ENCODE results near the gene HSF5.

HSF5 gene, protein sequence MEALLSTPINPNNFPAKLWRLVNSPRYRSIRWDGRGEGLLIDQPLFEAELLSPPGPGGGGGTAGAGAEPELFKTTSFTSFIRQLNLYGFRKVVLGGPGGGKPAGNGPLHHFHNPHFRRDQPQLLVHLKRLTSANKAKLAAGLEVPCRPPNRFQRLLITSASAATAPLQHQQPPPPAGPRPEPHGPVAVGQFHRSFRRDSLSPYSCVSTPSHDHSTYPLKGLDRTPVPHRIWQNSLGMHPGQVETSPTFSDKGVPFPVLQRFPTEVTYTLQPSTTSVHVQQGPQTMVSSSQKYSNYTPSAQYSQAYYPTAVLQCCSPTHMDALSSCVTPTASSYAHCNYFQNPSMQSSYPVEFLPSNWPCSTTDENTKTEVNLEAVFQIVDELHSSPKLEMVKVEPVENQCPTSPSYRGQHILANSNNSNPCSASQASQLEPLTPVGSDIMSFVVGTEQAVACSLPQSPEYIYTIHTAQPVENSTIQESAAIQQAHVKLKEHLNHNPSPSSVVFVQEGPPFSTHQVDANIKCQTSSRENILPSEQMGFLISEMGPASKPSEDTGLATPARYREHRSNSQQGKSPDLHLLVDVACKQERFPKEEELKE

DNA sequence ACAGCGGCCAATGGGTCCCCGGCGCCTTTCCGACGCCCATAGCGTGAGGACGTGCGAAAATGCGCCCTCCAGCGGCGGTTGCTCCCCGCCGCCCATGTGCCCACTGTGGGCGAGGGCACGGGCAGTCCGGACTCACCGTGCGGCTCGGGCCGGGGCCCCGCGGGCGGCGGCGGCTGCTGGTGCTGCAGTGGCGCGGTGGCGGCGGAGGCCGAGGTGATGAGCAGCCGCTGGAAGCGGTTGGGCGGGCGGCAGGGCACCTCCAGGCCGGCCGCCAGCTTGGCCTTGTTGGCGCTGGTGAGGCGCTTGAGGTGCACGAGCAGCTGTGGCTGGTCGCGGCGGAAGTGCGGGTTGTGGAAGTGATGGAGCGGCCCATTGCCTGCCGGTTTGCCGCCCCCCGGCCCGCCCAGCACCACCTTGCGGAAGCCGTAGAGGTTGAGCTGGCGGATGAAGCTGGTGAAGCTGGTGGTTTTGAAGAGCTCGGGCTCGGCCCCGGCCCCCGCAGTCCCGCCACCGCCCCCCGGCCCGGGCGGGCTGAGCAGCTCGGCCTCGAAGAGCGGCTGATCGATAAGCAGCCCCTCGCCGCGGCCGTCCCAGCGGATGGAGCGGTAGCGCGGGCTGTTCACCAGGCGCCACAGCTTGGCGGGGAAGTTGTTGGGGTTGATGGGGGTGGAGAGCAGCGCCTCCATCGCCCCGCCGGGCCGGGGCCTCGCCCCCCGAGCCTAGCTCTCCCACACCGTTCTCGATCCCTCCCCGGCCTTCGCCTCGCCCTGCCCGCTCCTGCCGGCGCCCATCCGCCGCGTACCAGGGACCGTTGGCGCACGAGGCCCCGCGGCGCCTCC, at the start of gene HSF5:
HSF5 (minus strand) TSS at position 820 of the 839 bp plus-strand sequence; CDS start at position 686, 134 bp downstream.
- peak; percentile 79 for DNase-seq

DNA sequence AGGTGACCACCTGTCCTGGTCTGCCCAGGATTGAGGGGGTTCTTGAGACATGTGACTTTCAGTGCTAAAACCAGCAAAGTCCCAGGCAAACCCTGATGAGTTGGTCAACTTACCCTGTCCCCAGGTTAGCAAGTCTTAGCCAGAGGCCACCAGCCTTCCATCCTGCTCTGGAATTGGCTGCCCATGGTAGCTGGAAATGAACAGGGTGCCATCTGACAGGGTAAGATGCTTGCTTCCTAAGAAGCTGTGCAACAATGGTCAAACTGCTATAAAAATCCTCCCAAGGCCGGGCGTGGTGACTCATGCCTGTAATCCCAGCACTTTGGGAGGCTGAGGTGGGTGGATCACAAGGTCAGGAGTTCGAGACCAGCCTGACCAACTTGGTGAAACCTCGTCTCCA, 49.1 kb upstream of the HSF5 start:
- DNase-seq = no peak

DNA sequence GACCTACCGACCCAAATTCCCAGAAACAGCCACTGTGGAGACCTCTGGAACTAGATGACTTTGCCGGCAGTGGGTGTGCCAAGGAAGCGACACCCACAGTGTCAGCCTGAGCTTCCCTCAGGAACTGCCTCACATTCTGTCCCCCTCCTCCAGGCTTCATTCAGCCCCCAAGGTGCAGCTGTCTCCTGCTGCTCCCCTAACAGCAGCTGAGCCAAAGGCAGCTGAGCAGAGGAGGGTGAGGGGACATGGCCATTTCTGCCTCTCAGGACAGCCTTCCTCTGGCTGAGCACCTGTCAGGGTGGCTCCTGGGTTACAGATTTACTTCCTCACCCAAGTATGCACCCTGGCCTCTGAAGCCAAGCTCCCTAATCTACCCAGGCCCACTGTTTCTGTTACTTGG, 48.3 kb upstream of the HSF5 start:
- no peak for DNase-seq

DNA sequence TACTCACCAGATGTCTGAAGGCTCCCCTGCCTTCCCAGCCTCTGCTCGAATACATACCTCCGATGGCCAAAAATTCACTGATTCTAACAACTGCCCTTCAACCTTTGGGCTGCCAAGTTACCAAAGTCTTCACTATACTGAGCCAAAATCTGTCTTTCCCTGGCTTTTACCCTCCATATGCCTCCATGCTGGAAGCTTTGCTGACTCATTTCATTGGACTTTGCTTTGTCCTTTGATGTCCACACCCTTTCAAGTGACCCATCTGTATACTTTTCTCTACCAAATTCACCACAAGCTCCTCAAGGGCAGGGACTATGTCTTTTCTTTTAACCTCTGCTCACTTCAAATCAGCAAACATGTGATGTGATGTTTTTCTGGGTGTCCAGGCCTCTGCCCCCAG, 47.2 kb upstream of the HSF5 start:
- no peak for DNase-seq

DNA sequence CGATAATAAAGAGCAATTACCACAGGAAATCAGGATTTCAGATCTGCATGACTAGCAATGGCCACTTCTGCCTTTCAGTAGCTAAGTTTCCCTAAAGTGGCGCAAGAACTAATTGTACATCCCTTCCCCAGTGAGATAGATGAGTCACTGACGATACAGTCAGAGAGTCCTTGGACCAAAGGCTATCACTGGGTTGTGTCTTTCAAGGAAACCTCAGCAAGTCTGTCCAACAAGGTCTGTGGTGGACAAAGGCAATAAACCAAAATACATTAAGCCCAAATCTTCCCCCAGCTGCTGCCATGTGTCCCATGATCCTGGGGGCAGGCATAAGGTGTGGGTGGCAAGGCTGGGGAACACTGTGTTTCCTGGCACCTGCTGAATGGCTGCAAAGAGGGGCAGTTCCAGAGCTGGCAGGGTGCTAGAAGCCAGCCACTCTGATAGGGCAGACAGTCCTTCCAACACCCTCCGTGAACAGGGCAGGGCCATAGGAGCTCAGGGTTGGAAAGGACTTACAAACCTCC, 46.8 kb upstream of the HSF5 start:
- DNase-seq = no peak

DNA sequence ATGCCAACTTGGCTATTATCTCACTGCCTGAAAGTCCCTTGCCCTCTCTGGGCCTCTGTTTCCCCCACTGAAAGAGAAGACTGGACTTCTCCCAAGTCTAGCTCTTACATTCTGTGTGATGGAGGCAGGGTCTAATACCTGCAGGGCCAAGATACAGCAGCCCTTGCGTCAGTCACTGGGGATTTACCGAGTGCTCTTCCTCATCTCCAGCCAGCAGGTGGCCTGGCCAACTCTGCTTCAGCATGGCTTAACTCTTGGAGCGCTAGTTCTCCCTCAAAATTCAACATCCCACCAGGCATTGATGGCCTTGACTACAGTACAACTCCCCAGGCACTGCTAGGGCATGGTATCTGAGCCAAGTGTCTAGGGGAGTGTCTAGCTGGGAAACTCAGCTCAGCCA, 46.1 kb upstream of the HSF5 start:
- DNase-seq = no peak

DNA sequence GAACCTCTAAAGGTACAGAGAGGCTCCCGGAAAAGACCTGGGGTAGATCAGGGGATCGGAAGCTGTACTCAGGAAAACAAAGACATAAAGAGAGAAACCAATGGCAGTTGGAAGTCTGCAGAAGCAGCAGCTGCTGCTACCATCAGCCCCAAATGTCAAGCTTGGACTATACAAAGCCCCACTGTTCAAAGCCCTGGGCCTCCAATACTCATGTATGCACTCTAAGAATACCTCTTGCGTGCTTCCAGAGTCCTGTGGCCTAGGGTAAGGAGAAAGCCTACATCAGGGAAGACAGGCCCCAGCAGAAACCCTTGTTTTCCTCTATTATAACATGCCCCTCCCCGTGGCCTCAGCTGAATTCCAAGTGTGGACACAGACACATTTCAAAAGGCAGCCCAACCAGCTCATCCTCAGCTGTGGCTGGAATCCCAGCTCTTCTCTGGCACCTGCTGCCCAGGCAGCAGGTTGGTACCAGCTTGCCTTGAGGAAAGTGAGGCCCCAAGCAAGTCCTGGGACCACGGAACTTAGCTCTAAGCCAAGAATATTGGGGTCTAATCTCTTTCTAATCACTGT, 45.5 kb upstream of the HSF5 start:
- no peak for DNase-seq

DNA sequence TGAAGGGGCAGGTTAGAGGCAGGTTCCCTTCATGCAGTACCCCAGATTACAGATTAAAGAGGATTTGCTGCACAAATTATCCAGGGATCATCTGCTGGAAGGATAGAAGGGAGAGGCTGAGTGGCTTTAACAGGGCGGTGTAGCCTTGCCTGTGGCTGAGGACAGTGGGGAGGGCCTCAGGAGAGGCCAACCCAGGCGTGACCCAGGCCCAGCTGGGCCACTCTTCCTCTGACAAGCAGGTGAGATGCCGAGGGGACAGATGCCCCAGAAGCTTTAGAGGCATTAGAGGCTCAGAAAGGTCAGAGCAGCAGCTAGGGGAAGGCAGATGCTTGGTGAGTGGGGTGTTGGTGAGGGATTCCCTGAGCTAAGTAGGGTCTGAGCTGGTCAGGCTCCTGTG, 44.3 kb upstream of the HSF5 start:
- DNase-seq = no peak

DNA sequence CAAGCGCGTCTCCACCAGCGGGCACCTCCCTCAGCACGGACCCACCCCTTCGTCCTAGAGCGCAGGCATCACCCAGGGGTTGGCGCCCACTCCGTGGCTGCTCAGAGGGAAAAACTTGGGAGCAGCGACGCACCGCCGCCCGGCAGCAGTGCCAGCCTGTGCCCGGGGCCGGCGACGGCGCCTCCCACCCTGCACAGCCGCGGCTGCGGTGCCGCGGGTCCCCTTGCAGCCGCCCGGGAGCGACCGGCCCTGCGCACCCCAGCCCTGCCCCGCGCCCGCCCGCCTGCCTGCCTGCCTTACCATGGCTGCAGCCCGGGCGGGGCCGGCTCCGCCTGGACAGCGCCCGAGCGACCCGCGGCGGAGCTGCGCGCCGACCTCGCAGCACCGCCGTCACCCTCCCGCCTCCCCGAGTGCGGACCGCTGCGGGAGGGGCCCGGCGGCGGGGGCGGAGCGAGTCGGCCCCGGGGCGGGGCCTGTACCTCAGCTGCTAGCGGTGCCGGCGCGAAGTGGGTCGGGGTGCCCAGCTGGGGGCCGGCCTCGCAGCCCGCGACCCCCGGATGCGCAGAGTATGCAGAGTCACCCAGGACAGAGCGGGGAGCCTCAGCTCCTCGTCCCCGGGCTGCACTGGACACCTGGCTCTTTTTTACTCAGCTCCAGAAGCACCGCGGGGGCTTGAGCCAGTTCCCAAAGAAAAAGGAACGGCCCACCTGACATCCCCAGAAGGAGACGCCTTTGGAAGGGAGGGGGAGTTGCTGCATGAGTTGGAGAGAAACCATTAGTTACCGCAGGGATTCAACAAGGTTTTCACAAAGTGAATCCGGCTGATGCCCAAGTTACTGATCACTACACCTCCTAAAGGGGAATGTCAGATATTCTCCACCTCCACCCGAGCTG, 43.7 kb upstream of the HSF5 start:
- peak; percentile 56 for DNase-seq

DNA sequence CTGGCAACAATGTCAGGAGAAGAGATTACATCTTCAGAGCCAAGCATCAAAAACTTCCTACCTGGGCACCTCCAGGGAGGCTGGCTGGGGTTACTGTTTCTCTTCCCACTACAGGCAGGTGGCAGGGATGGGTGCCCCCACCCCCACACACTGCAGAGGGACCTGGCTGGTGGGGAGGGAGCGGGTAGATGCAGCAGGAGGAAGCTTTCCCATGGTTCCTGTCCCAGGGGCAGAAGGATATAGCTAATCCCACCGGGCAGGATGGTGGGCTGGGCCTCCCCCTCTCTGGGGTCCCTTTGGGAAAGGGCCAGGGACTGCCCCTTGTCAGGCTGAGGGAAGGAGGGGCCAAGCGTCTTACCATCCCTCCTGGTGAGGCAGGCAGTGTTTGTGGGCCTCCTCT, 42.9 kb upstream of the HSF5 start:
- DNase-seq = no peak

DNA sequence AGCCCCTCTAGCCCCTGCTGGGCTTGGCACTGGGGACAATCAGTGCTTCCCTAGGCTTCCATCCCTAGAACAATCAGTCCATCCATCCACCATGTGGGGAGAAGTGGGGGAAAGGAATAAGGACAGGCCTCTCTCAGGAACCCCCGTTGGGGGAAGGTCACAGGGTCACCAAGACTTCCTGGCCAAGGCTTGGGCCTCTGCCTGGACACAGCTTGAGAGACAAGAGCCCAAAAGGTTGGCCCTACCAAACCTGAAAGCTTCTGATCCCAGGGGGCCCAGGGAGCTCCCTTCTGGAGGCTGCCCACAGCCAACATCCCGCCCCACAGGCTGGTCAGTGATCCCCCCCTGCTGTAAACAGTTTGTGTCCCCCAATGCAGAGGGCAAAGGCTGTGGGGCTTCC, 42.4 kb upstream of the HSF5 start:
- DNase-seq = no peak

DNA sequence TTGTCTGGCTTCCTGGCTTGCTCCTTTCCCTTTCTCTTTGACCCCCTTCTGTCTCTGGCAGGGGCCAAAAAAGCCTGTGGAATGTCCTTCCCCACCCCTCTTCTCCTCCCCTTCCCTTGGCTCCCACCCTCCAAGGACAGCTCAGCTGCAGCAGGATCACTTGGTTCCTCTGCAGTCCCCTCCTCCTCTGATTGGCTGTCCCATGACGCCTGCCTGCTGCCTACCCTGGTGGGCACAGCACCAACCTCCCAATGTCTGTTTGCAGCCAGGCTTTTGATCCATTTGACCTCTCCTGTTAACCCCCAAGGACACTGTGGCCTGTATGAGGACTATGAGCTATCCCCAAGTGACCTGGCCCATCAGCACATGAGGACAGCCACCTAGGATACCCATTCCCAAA, 41.1 kb upstream of the HSF5 start:
- DNase-seq = no peak

DNA sequence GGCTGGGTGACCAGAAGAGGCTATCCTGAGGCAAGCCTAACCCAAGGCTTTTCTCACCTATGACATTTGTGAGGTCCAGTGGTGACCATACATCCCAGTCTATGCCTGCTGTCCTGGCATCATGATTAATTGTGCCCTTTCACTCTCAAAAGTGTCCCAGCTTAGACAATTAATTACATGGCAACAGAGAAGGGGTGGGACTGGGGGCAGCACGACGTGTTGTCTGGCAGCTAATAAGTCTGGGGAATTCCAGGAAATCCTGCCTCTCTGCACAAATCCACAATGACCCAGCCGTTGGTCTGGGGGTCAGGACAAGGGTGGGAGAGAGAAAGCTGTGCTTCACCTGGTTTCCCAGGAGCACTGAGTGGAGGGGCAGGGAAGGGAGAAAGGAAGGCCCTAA, 40.2 kb upstream of the HSF5 start:
- no peak for DNase-seq

DNA sequence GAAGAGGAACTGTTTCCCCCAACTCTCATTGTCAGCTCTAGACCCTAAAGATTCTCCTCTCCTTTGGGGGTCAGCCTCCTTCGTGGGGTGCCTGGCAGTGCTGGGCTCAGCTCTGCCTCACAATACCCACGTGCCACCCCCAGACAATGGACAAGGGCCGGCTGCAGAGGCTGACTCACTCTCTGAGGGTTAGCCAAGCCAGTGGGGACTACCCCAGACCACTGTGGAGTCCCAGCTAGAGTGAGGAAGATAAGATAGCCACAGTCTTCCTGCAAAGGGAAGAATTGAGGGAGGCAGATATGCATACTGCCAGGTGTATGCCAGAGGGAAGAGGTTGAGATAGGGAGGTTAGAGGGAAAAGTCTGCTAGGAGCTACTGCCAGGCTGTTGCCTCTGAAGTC, 39.7 kb upstream of the HSF5 start:
- DNase-seq = no peak

DNA sequence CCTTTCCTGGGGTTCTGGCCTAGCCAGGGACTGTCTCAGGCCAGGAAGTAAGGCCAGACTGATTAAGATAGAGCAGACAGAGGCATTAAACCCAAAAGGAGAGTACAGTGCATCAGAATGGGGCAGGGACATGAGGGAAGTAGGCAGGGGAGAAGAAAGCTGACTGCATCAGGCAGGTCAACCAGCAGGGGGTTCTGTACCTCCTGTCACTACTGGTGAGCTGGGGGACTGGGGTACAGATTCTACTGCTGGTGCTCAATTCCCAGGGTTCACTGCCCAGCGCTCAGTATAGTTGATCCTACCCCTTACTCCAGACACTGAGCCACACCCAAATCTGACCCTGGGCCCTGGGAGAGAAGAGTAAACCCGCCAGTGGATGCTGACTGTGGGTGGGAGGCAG, 39.1 kb upstream of the HSF5 start:
- DNase-seq = peak; percentile 19

DNA sequence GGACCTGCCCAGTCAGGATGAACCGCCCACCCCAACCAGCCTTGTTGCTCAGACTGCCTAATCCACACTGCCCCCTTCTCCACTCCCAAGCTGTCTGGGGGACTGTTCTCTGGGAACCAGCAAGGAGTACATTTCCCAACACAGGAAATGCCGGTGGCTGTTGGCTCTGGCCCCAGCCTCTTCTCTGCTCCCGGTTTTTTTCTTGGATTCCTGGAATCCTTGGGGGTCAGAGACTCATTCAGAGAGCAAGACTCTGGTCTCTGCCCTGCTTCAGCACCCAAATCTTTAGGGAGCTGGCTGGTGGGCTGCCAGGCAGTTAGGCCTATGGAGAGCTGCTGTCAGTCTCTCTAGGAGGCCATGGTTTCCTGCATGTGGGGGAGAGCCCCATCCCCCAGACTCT, 37.0 kb upstream of the HSF5 start:
- DNase-seq = no peak

DNA sequence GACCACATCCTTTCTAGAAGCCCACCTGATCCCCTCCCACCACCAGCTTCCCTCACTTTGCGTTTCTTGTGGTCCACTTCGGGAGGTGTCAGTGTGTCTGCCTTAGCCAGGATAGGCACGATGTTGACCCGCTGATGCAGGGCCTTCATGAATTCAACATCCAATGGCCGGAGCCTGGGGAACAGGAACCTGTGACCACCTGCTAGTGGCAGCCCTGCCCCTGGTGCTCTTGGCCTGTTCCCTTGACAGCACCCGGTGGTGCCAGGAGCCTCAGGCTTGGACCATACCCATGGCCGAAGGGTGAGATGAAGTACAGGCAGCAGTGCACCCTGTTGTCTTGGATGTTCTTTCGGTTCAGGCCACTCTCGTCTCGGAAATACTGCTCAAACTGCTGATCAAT, 33.5 kb upstream of the HSF5 start:
- no peak for DNase-seq

DNA sequence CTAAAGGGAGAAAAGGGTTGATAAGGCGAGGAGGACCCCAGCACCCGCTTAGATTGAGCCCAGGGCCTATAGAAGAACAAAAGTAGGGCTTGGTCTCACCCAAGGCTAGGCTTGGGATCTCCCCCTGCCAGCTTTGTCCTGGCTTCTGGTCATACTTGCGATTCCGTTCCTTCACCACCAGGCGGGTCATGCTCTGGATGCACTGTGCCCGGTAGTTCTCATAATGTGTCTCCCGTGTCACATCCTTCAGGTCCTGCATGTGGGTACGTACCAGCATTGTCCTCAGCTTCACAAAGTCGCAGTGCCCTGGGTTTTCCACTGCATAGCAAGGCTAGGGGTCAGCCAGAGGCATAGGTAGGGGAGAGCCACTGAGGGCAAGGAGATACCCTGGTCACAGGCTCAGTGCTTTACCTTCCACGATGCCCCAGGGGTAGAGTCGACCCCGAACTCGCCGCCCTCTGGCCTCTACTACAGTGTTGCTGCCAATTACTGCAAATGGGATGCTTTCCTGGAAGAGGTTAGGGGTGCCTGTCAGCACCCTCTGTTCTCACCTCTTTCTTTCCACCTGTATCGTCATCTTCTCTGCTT, 32.7 kb upstream of the HSF5 start:
- peak; percentile 35 for DNase-seq

DNA sequence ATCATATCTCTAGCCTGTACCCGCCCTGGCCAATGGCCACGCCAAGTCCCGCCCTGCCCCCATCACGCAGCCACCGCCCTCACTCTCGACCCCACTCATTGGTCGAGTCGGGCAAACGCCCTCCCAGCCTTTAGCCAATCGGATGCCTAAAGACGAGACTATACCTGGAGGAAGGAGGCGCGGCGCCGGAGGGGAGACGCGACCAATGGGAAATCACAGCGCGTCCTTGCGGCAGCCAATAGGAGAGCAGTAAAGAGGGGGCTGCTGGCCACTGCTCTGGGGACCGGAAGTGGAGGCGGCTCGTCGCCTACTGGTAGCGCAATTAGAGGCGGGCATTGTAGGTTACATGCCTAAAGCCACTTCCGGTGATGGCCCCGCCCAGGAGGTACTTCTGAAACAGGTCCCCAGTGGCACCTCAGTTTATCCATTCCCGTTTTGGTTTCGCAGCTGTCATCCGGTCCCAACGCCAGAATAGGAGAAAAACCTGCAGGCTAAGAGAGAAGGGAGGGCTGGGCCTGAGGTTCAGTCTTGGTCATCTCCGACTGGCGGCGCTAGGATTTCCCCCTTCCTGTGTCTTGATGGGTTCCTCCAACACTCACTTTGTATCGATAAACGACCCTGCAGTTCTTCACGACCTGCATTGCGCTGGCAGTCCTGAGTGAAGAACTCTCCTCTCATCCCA, 29.9 kb upstream of the HSF5 start:
- peak; percentile 100 for DNase-seq

DNA sequence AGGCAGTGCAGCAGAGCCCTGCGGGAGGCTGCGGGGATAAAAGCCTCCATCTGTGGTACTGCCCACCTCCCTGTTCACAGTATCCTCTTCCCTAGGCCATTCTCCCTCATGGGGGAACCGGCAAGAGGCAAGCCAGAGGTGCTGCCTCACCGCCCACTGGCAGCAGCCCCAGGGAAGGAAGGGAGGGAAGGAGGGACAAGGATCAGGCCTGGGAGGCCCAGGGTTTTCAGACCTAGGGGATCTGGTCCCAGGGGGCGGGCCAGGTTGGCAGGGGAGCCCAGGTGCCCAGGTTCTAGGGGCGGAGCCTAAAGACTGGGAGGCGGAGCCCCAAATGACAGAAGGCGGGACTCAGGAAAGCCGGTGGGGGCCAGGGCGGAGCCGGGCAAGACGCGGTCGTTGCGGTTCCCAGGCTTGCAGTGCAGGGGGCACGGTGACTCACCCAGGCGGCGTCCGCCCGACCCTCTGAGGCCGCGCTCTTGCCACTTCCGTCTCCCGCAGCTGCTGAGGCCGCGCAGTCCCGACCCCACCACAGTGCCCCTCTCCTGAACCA, 29.2 kb upstream of the HSF5 start:
- no peak for DNase-seq
